Esophagus squamous epithelium (tissue), 5 donors: ENCODE results near the gene ANXA11. TPM values are rescaled to one million over a fixed set of nuclear protein-coding genes. Genes with fewer than 3 reads are reported as not detected.

Experiments
- DNase-seq: peaks from one replicate; lab custom pipeline; 2025; lab: John Stamatoyannopoulos, UW
- H3K27ac ChIP-seq, 4 donors: fragments of 200-600 bp; sonication (generic); one replicate each; pipeline ENCODE4 v1.5.1; 2016 to 2019; ENCODE audit warnings: mild to moderate bottlenecking in 1 of 4
- H3K27me3 ChIP-seq, 4 donors: fragments of 200-600 bp; sonication (generic); 1 replicate in 3 of 4; 2 replicates in 1 of 4; pipeline versions ENCODE4 v1.5.1 to v1.6.0; 2017 to 2021; ENCODE audit warnings: antibody characterized with exemption in 1 of 4
- H3K36me3 ChIP-seq, 3 donors: fragments of 200-600 bp; sonication (generic); one replicate each; pipeline ENCODE4 v1.5.1; 2016 to 2019
- H3K4me1 ChIP-seq, 3 donors: fragments of 200-600 bp; sonication (generic); one replicate each; pipeline ENCODE4 v1.5.1; 2017 to 2019
- H3K4me3 ChIP-seq, 4 donors: fragments of 200-600 bp; sonication (generic); 1 replicate in 3 of 4; 2 replicates in 1 of 4; pipeline ENCODE4 v1.5.1; 2016 to 2019; ENCODE audit warnings: mild to moderate bottlenecking in 2 of 4, moderate library complexity in 1 of 4
- H3K9me3 ChIP-seq, 3 donors: fragments of 200-600 bp; sonication (generic); one replicate each; pipeline ENCODE4 v1.5.1; 2016 to 2019
- CTCF ChIP-seq, 6 experiments: fragments of 450-650 bp in 4 of 6; fragments of 200-600 bp in 2 of 6; sonication (generic) in 2 of 6; IDR thresholded peaks; one replicate each; pipeline ENCODE4 v1.5.1; 2016 to 2019; ENCODE audit warnings: antibody characterized with exemption in 6 of 6, mild to moderate bottlenecking in 4 of 6, moderate library complexity in 4 of 6
- POLR2A ChIP-seq, 4 donors: fragments of 450-650 bp; IDR thresholded peaks; one replicate each; pipeline ENCODE4 v1.6.1; 2017; ENCODE audit warnings: antibody characterized with exemption in 4 of 4, mild to moderate bottlenecking in 4 of 4, moderate library complexity in 3 of 4
- WGBS, 2 donors: methylation state at CpG; one replicate each; pipeline ENCODE4 v1.1.5; 2018; 5-methylcytosine and 5-hydroxymethylcytosine counted together
- intact Hi-C: fragments of 100-400 bp; cut with DNase I; formaldehyde crosslinking; loops from one replicate; pipeline ENCODE4 v1.15.0; 2022
- total RNA-seq, 4 donors: library from RNA; depleted of rRNA; stranded (reverse); fragments of >200 nt; gene quantifications; one replicate each; pipeline ENCODE4 v1.1.0, GENCODE V29; 2016
- donor health status: DM: yes; HTN: yes; CAD: no.

ANXA11 gene
- total RNA-seq, 4 donors from 2014 or later = 131 to 243 (median 163) TPM

GRCh38 chr10:80200259-80200658, 5.1 kb downstream of the ANXA11 start:
- Histone ChIP-seq H3K4me3 (peak overlapping the region in 2 of 4 donors; percentile 3 to 43), H3K27me3 (no peaks in the 10 kb centered on the region), H3K27ac (peak overlapping the region; percentile 33 to 100 (median 88)), H3K36me3 (peaks cover 0 to 14% (median under 1%) of the 10 kb centered on the region in 3 donors), H3K4me1 (peaks cover 61 to 96% (median 75%) of the 10 kb centered on the region in 3 donors), H3K9me3 (no peaks in the 10 kb centered on the region)
- TF ChIP-seq POLR2A (IDR thresholded peaks at IDR 0.05) (no peak), CTCF (IDR thresholded peaks at IDR 0.05) (no peak)
- intact Hi-C loops = no loop called here
- 82 to 83% methylated on average over 1 of the region's 1 CpG for WGBS, 2 donors
- no peak for DNase-seq

- DNase-seq = no peak
- H3K9me3 ChIP-seq = no peaks in the 10 kb centered on the region
- H3K27me3 ChIP-seq = no peaks in the 10 kb centered on the region
- peaks cover 61 to 100% (median 76%) of the 10 kb centered on the region in 3 donors for H3K4me1 ChIP-seq
- intact Hi-C loops = no loop called here
- H3K27ac ChIP-seq = peak overlapping the region; percentile 33 to 100 (median 88)
- WGBS, 2 donors = 46 to 59% methylated on average over 8 of the region's 8 CpGs
- TF ChIP-seq POLR2A (IDR thresholded peaks at IDR 0.05) (peak in 1 of 4 donors; percentile 30), CTCF (IDR thresholded peaks at IDR 0.05) (peak in 3 of 6 experiments; percentile 21 to 35 (median 27))
- peaks cover 0 to 18% (median 4%) of the 10 kb centered on the region in 3 donors for H3K36me3 ChIP-seq
- peak overlapping the region in 1 of 4 donors; percentile 43 for H3K4me3 ChIP-seq
Measured at GRCh38 chr10:80199828-80200227, 5.5 kb downstream of the ANXA11 start.

GRCh38 chr10:80197972-80198916, 7.1 kb downstream of the ANXA11 start:
- Histone ChIP-seq H3K27ac (peak overlapping the region; percentile 27 to 100 (median 76)), H3K4me3 (no peak overlapping the region), H3K4me1 (peaks cover 47 to 100% (median 88%) of the 10 kb centered on the region in 3 donors), H3K36me3 (peaks cover 0 to 29% (median 6%) of the 10 kb centered on the region in 3 donors), H3K27me3 (no peaks in the 10 kb centered on the region), H3K9me3 (no peaks in the 10 kb centered on the region)
- WGBS, 2 donors = 79% methylated on average over 10 to 13 of the region's 14 CpGs
- TF ChIP-seq POLR2A (IDR thresholded peaks at IDR 0.05) (no peak), CTCF (IDR thresholded peaks at IDR 0.05) (no peak)
- intact Hi-C loops = no loop called here
- DNase-seq = no peak

- TF ChIP-seq POLR2A (IDR thresholded peaks at IDR 0.05) (no peak), CTCF (IDR thresholded peaks at IDR 0.05) (no peak)
- no peak for DNase-seq
- Histone ChIP-seq H3K4me1 (peaks cover 42 to 91% (median 80%) of the 10 kb centered on the region in 3 donors), H3K4me3 (peak overlapping the region in 1 of 4 donors; percentile 19), H3K27ac (peak overlapping the region; percentile 77 to 100 (median 85)), H3K36me3 (peaks cover 0 to 34% (median 6%) of the 10 kb centered on the region in 3 donors), H3K27me3 (no peaks in the 10 kb centered on the region), H3K9me3 (no peaks in the 10 kb centered on the region)
- intact Hi-C loops = no loop called here
- 71% methylated on average over 2 of the region's 2 CpGs; no CpG with 5 or more reads in 1 of the 2 donors for WGBS, 2 donors
Measured at GRCh38 chr10:80196950-80197315, 8.4 kb downstream of the ANXA11 start.
